ENCODE data around the gene LAMC1.
"Not testable (repeated sequence)": the region's sequence is repeated elsewhere in the genome, so short reads cannot be mapped to it uniquely, and the experiment has no call there.

- TF ChIP-seq CTCF (IDR thresholded peaks at IDR 0.05 in 2 of 3, conservative IDR thresholded peaks at IDR 0.05 in 1 of 3; ENCODE audit: borderline replicate concordance in 1 of 3, insufficient read depth in 1 of 3, low read depth in 2 of 3, low read length in 2 of 3); POLR2AphosphoS5 (IDR thresholded peaks at IDR 0.05; ENCODE audit: low read depth, low read length); POLR2A (IDR thresholded peaks at IDR 0.05; ENCODE audit: borderline replicate concordance, extremely low read depth, insufficient read depth, insufficient read length); ZBTB33 (IDR thresholded peaks at IDR 0.05; ENCODE audit: extremely low read depth, insufficient replicate concordance, low read length); EZH2 (IDR thresholded peaks at IDR 0.05); YY1 (IDR thresholded peaks at IDR 0.05; ENCODE audit: extremely low read depth, insufficient replicate concordance, low read depth, low read length); SIN3A (IDR thresholded peaks at IDR 0.05; ENCODE audit: low read depth); CBX3 (IDR thresholded peaks at IDR 0.05; ENCODE audit: low read depth); EZH2phosphoT487 (IDR thresholded peaks at IDR 0.05; ENCODE audit: borderline replicate concordance); SRF (IDR thresholded peaks at IDR 0.05; ENCODE audit: low read depth); RAD21 (IDR thresholded peaks at IDR 0.05; ENCODE audit: low read depth); ELF1 (IDR thresholded peaks at IDR 0.05; ENCODE audit: borderline replicate concordance, low read depth); CEBPB (IDR thresholded peaks at IDR 0.05; ENCODE audit: low read depth); ZFX (IDR thresholded peaks at IDR 0.05): not testable (repeated sequence)
Measured at GRCh38 chr1:183066432-183066831, 43.2 kb downstream of the LAMC1 start.

All from HCT116 (cell line).